GM21576 (cell line): ENCODE measurements around the gene POMT1.
"Not testable (repeated sequence)": the region's sequence is repeated elsewhere in the genome, so short reads cannot be mapped to it uniquely, and the experiment has no call there.

Experiments used
- ATAC-seq: cut with Tn5 transposase; IDR thresholded peaks from one replicate; pipeline ENCODE4 v1.9.1; 2021; ENCODE audit warnings: mild to moderate bottlenecking, moderate library complexity; ENCODE audit not compliant: unreplicated experiment

POMT1 gene

DNA sequence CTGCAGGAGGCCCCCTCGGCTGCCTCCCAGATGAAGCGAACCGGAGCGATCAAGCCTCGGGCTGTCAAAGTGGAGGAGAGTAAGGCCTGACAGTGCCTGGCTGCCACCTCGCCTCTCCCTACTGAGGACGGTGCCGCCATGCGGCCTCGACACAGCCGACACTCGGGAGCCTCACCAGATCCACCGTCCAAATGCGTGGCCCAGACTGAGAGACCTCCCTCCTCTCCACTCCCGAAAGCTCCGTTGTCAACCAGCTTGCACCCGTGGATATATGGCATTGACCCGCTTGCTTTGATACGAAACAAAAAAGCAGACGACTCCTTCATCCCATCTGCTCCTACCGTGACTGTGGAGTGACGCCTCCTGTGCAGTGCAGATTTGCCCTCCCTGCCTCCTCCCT lies 6.9 kb upstream of the POMT1 start:
- ATAC-seq: no peak

DNA sequence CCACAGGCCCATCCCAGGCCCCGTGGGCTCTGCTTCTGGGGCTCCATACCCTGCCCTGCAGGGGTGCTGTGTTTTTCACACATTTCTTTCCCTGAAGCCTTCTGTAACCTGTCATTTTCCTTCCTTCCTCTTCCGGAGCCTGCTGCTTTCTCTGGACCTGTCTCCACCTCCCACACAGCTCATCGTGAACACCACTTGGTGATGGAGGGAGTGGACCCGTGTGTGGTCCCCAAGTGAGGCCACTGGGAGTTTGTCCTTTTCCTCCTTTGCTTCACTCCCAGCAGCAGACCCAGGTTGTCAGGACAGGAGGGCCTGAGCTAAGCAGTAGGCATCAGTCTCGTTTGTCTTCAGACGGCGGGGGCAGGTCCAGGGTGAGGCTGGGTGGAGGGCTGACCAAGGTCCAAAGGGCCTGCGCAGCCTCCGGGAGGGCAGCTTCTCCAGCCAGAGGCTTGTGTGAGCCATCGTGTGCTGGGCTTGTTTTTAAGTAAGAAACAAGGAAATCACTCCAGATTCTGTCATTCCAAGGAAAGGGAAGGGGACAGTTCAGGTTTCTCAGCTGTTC lies 5.8 kb upstream of the POMT1 start:
- no peak for ATAC-seq

DNA sequence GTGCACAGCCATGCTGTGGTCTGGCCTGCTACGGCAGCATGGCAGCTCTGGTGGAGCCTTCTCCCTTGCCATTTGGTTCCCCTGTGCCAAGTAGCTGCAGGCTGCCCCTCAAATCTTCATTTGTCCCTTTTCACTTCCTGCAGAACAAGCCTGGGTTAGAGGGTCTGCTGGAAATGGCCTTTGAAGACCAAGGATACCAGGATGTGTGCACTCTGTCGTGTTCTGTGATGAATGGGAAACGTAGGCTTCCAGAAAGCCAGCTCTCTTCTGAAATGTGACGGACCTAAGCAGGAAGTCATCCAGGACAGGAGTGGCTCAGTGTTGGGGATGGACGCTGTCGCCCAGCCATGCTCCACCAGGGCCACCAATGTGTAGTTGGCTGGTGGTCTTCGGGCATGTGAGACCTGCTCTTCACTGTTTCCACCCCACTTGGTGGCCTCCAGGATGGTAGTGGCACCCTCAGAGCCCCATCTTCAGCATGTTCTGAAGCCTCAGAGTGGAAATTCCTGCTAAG lies 3.4 kb upstream of the POMT1 start:
- no peak for ATAC-seq

DNA sequence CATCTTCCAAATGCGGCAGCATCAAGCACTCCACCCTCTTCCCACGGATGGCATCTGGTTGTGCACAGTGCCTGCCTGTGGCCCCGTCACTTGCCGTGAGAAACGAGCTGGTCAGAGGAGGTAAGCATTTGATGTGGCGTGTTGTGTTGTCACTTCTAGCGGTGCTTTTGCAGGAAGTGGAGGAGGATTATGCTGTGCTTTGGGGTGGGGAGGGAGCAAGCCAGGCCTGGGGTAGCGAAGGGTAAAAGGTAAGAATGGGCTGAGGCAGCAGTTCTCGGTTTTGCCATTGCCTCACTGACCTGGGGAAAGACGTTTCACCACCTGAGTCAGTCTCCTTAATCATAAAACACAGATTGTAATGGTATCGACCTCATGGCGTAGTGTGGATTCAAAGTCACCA lies 2.3 kb upstream of the POMT1 start:
- ATAC-seq: no peak

DNA sequence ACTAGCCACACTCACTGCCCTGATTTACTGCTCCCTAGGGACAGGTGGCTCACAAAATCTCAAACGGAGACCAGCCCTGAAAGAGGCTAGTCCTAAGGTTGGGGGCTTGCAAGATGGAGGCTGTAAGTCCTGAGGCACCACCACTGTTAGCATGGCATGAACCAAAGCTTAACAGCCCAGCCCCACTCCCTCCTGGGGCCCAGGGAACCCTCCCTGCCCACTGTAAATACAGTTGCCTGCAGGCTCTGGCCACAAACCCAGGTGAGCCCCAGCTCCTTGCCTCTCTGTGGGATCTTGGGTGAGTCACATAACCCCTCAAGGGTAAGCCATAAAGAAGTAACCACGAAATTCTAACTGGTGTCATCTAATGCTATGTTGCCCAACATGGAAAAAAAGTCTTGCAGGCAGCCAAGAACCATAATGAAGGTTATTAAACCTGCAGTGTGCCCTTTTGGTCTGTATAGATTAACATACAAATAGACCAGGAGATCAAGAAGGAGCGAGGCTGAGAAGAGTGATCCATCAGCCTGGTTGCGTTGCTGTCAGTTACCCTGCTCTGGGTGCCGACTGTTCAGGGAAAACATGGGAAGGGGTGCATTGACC lies 1.7 kb upstream of the POMT1 start:
- no peak for ATAC-seq

DNA sequence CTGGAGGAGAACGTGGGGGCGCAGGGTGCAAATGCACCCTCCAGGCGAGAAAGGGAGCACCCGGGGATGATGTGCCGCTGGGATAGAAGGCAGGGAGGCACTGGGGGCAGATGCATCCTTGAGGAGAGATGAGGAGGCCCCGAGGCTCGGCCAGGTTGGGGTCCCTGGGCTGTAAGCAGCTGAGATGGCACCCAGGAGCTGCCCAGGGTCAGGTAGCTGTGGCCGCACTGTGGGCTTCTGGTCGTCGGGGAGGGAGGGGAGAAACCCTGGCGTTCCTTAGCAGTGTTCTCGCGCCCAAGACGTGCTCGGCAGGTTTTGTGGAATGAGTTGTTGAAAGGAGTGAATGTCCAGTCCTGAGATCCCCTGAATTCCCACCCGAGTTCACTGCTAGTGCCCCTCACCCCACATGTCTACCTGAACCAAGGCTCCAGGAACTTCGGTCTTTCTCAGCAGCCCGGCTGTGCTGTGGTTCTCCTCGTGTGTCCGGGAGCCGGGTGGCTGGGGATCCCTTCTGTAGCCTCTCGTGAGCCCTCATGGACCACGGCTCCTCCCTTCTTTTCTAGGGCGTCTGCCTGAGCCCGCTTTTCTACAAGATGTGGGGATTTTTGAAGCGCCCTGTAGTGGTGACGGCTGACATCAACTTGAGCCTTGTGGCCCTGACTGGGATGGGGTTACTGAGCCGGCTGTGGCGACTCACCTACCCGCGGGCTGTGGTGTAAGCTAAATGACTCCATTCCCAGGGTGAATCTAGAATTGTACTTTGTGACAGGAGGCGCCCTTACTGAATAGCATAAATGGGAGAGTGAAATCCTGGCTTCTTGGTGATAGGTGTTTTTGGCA lies 1.1 kb downstream of the POMT1 start:
- ATAC-seq: no peak

DNA sequence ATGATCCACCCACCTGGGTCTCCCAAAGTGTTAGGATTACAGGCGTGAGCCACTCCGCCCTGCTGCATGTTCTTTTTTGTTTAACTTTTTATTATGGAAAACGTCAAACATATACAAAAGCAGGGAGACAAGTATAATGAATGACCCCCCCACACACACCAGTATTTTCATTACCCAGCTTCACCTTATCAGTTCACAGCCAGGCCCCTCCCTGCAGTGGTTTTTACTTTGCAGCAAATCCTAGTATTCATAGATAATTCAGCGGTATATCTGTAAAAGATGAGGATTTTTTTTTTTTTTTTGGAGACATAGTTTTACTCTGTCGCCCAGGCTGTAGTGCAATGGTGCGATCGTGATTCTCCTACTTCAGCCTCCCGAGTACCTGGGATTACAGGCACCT lies 2.3 kb downstream of the POMT1 start:
- no peak for ATAC-seq

DNA sequence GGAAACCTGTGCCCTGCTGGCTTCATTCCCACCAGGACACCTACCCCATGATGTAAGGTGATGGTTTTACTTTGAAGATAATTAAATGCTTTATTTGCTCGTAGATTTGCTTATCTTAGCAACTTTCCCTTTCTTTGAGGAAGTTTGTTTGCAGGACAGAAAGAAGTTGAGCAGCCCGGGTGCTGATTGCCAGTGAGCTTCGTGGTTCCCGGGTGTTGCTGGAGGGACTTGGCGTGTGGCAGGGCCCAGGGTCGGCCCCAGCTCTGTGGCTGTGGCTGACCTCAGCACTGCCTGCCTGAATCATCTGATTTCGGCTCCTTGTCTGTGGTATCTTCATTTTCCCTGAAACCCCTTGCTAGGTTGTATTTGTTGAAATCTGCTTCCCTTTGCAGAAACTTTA lies 8.7 kb downstream of the POMT1 start:
- ATAC-seq: no peak

DNA sequence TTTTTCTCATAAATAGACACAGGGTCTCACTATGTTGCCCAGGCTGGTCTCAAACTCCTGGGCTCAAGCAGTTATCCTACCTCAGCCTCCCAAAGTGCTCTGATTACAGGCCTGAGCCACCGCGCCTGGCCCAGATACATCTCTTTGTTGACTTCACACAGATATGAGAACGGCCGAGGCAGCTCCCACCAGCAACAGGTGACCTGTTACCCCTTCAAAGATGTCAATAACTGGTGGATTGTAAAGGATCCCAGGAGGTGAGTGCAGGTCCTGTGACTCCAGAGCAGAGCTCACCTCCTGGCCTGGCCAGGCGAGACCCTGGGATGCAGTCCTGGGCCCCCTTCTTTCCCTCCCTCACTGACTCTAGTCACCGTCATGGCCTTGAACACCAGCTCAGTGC lies 9.2 kb downstream of the POMT1 start:
- no peak for ATAC-seq

DNA sequence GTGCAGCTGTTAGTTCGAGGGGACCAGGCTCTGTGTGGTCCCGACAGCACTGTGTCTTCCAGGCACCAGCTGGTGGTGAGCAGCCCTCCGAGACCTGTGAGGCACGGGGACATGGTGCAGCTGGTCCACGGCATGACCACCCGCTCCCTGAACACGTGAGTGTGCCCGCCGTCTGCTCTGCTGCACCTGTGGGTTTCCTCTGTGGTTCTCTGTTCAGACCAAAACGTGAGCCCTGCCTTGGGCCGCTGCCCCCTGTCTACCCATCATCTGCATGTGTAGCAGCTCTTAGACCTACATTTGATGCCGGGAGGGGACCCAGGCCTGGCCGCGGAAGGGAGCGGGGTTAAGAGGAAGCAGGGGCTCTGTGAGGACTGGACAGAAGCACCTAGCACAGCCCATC lies 10.5 kb downstream of the POMT1 start:
- no peak for ATAC-seq

DNA sequence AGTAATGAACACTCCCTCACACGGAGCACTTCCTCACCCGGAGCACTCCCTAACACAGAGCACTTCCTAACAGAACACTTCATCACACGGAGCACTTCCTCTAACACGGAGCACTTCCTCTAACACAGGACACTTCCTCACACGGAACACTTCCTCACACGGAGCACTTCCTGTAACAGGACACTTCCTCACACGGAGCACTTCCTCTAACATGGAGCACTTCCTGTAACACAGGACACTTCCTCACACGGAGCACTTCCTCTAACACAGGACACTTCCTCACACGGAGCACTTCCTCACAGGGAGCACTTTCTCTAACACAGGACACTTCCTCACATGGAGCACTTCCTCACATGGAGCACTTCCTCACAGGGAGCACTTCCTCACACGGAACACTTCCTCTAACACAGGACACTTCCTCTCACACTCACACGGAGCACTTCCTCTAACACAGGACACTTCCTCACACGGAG lies 12.9 kb downstream of the POMT1 start:
- ATAC-seq: not testable (repeated sequence)

DNA sequence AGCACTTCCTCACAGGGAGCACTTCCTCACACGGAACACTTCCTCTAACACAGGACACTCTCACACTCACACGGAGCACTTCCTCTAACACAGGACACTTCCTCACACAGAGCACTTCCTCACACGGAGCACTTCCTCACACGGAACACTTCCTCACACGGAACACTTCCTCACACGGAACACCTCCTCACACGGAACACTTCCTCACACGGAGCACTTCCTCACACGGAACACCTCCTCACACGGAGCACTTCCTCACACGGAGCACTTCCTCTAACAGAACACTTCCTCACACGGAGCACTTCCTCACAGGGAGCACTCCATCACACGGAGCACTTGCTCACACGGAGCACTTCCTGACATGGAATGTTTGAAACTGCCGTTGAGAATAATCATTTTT lies 13.4 kb downstream of the POMT1 start:
- ATAC-seq: no peak

DNA sequence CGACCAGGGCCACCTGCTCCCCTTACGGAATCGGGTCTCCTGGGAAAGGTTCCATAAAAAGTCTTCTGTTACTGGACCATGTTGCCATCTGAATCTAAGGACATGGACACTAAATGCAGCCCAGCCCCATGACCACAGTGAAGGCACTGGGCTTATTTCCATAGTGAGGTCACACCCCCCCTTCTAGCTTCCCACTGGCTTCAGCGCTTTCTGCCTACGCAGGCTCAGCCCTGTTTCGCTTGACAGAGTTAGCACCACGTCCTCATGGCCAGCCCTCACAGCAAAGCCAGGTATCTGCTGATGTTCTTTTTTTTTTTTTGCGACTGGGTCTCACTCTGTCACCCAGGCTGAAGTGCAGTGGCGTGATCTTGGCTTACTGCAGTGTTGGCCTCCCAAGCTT lies 14.2 kb downstream of the POMT1 start:
- no peak for ATAC-seq

DNA sequence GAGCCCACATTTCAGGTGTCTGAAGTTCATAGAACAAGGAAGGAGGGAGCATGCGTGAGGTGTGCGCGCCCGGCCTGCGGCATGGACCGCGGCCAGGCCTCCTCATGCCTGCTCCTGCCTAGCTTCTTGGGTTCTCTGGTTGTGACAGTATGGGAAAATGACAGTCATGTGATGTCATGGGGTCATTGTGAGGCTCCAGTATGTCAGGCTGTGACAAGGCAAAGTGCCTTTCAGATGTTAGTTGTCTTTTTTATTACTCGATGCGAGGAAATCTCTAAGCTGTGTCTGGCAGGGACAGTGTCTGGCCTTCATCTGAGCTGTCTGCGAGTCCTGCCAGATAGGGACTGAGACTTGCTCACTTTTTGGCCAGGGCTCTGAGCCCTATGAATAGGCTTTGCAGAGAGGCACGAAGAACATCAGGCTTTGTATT lies 15.1 kb downstream of the POMT1 start:
- no peak for ATAC-seq

DNA sequence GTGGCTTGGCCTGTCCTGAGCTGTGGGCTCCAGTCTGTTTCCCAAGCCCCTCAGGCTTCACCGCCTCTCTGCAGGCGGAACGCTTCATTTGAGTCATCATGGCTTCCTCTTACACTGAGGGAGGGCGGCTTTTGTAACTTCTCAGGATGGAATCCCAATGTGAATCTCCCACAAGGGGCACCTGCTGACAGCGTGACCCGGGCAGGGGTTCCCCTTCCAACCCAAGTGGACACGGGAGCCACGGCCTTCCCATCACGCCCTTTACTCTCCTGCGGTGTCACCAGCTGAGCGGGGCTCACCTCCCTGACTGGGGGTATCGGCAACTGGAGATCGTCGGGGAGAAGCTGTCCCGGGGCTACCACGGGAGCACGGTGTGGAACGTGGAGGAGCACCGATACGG lies 15.8 kb downstream of the POMT1 start:
- ATAC-seq: no peak

DNA sequence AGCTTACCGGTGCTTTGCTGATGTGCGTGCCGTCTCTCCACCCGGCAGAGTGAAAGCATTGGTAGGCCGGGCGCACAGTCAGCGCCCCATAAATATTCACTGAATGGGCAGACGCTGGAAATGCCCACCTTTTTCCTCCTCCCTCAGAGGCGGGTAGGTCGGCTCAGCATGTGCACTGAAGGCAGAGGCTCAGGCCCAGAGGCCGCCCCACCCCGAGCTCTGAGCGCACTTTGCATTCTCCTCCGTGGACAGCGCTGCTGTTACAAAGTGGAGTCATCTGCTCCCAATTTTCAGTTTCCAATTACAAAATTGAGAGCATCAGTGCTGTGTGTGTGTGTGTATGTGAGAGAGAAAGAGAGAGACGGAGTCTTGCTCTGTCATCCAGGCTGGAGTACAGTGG lies 17.8 kb downstream of the POMT1 start:
- no peak for ATAC-seq

DNA sequence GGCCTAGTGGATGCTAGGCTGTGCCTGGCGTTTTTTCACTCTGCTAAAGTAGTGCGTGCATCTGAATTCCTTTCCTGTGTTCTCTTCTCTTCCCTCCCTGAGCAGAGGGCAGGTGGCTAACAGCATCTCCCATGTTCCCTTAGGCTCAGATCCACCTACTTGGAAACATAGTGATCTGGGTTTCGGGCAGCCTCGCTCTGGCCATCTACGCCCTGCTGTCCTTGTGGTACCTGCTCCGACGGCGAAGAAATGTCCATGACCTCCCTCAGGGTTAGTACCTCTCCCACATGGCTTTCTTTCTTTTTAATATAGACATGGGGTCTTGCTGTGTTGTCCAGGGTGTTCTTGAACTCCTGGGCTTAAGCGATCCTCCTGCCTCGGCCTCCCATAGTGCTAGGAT lies 18.5 kb downstream of the POMT1 start:
- ATAC-seq: no peak

DNA sequence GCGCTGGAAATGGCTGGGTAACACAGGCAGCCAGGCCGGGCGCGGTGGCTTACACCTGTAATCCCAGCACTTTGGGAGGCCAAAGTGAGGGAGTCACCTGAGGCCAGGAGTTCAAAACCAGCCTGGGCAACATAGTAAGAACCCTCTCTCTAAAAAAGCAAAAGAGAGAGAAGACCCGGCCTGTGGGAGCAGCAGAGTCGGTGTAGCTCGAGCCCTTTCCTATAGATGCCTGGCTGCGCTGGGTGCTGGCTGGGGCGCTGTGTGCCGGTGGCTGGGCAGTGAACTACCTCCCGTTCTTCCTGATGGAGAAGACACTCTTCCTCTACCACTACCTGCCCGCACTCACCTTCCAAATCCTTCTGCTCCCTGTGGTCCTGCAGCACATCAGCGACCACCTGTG lies 19.1 kb downstream of the POMT1 start:
- ATAC-seq: no peak

DNA sequence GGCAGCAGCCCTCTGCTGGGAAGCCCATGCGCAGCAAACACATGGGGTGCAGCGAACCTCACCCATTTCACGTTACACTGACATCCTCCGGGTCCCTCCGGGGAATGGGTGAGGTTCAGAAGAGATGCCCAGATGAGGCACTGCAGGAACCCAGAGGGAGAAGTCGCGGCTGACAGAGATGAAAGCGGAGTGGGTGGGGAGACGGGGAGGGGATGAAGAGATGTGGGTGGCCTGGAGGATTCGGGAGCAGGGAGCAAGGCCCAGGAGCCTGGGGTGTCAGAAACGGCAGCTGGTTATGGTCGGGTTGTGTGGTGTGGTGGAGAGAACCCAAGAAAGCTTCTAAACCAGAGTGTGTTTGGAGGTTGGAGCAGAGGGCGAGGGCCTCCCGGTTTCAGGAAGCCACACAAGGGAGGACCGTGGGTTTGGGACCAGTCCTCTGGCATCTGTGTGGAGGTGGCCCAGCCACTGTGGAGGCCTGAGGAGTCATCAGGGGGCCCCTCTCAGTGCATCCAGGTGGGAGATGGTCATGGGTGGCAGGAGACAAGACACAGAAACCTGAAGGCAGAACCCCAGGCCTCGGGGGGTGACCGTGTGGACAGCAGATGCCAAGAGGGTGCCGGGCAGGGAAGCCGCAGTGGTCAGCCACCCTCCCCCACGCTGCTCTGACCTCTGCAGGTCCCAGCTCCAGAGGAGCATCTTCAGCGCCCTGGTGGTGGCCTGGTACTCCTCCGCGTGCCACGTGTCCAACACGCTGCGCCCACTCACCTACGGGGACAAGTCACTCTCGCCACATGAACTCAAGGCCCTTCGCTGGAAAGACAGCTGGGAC lies 19.8 kb downstream of the POMT1 start:
- ATAC-seq: no peak

DNA sequence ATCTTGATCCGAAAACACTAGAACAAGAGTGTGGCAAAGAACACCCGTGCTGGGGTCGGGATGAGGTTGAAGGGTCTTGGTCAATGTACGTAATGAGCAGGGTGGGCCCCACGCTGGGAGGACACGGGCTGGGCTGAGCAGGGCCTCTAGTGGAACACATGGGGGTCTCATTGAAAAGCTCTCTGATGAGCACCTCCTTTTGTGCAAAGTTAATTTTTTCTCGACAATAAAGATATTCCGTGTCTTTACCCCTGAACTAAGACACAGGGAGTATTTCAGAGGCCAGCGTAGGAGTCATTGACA lies 20.3 kb downstream of the POMT1 start:
- ATAC-seq: no peak
